Liver (tissue), 9 donors: ENCODE results near the gene NUP93. TPM values are rescaled to one million over a fixed set of nuclear protein-coding genes. Genes with fewer than 3 reads are reported as not detected.
"Not testable (repeated sequence)": the region's sequence is repeated elsewhere in the genome, so short reads cannot be mapped to it uniquely, and the experiment has no call there.

Experiments used
- DNase-seq: peaks from one replicate; pipeline ENCODE4 v3.0.0-alpha.2; 2017; ENCODE audit warnings: low spot score
- H3K27ac ChIP-seq, 2 donors: one replicate each; pipeline ENCODE4 v1.7.0; 2013; ENCODE audit warnings: inconsistent platforms in 2 of 2, low read length in 2 of 2, control low read depth in 1 of 2, low read depth in 1 of 2, mild to moderate bottlenecking in 1 of 2
- H3K27me3 ChIP-seq, 4 donors: one replicate each; pipeline versions ENCODE4 v1.6.1 to v1.7.0; 2013; ENCODE audit warnings: low read length in 3 of 4, inconsistent platforms in 1 of 4, mild to moderate bottlenecking in 1 of 4, moderate library complexity in 1 of 4; ENCODE audit not compliant: control insufficient read depth in 4 of 4, insufficient read depth in 4 of 4
- H3K36me3 ChIP-seq, 4 donors: one replicate each; pipeline versions ENCODE4 v1.6.1 to v1.7.0; 2013; ENCODE audit warnings: low read length in 3 of 4, mild to moderate bottlenecking in 3 of 4, low read depth in 1 of 4, moderate library complexity in 1 of 4; ENCODE audit not compliant: control insufficient read depth in 4 of 4, insufficient read depth in 3 of 4
- H3K4me1 ChIP-seq, 4 donors: one replicate each; pipeline versions ENCODE4 v1.6.1 to v1.7.0; 2013; ENCODE audit warnings: low read length in 3 of 4, mild to moderate bottlenecking in 3 of 4, moderate library complexity in 1 of 4; ENCODE audit not compliant: control insufficient read depth in 4 of 4, insufficient read depth in 4 of 4
- H3K4me3 ChIP-seq, 3 donors: one replicate each; pipeline versions ENCODE4 v1.6.1 to v1.7.0; 2013; ENCODE audit warnings: low read length in 3 of 3, control low read depth in 1 of 3, low read depth in 1 of 3, mild to moderate bottlenecking in 1 of 3
- H3K9ac ChIP-seq, 2 donors: one replicate each; pipeline ENCODE4 v1.7.0; 2013; ENCODE audit warnings: low read length in 2 of 2, mild to moderate bottlenecking in 2 of 2, moderate library complexity in 2 of 2, control low read depth in 1 of 2, low read depth in 1 of 2
- H3K9me3 ChIP-seq, 4 donors: one replicate each; pipeline versions ENCODE4 v1.6.1 to v1.7.0; 2013; ENCODE audit warnings: low read length in 3 of 4; ENCODE audit not compliant: control insufficient read depth in 4 of 4
- EGR1 ChIP-seq, 2 donors: IDR thresholded peaks; 2 replicates each; pipeline ENCODE4 v1.6.1; 2016 to 2018; ENCODE audit warnings: antibody characterized with exemption in 2 of 2, low read depth in 2 of 2
- FOXA1 ChIP-seq: IDR thresholded peaks from 2 replicates; pipeline ENCODE4 v1.6.1; 2016; ENCODE audit warnings: antibody characterized with exemption
- FOXA2 ChIP-seq: IDR thresholded peaks from 2 replicates; pipeline ENCODE4 v1.6.1; 2016; ENCODE audit warnings: antibody characterized with exemption
- GABPA ChIP-seq, 2 donors: IDR thresholded peaks in 1 of 2; conservative IDR thresholded peaks in 1 of 2; 2 replicates each; pipeline ENCODE4 v1.6.1; 2016; ENCODE audit warnings: antibody characterized with exemption in 2 of 2, mild to moderate bottlenecking in 1 of 2, moderate library complexity in 1 of 2
- HNF4A ChIP-seq, 2 donors: conservative IDR thresholded peaks; 2 replicates each; pipeline ENCODE4 v1.6.1; 2016; ENCODE audit warnings: antibody characterized with exemption in 2 of 2, mild to moderate bottlenecking in 2 of 2
- HNF4G ChIP-seq: IDR thresholded peaks from 2 replicates; pipeline ENCODE4 v1.6.1; 2016; ENCODE audit warnings: antibody characterized with exemption
- JUND ChIP-seq, 2 donors: IDR thresholded peaks; 2 replicates each; pipeline ENCODE4 v1.6.1; 2016; ENCODE audit warnings: antibody characterized with exemption in 2 of 2
- NR2F2 ChIP-seq: IDR thresholded peaks from 2 replicates; pipeline ENCODE4 v1.6.1; 2016; ENCODE audit warnings: antibody characterized with exemption
- RAD21 ChIP-seq, 2 donors: IDR thresholded peaks; 2 replicates each; pipeline ENCODE4 v1.6.1; 2016; ENCODE audit warnings: antibody characterized with exemption in 2 of 2, mild to moderate bottlenecking in 2 of 2
- RXRA ChIP-seq, 2 donors: IDR thresholded peaks; 2 replicates each; pipeline ENCODE4 v1.6.1; 2017 to 2018; ENCODE audit warnings: antibody characterized with exemption in 2 of 2, mild to moderate bottlenecking in 1 of 2
- SP1 ChIP-seq: IDR thresholded peaks from 2 replicates; pipeline ENCODE4 v1.6.1; 2018; ENCODE audit warnings: antibody characterized with exemption, mild to moderate bottlenecking
- TAF1 ChIP-seq: conservative IDR thresholded peaks from 2 replicates; pipeline ENCODE4 v1.6.1; 2016; ENCODE audit warnings: antibody characterized with exemption, mild to moderate bottlenecking
- YY1 ChIP-seq: IDR thresholded peaks from 2 replicates; pipeline ENCODE4 v1.6.1; 2016; ENCODE audit warnings: antibody characterized with exemption, mild to moderate bottlenecking
- WGBS: extraction: QIAGEN DNeasy Blood & Tissue Kit; methylation state at CpG from one replicate; pipeline ENCODE4 v1.1.7; 2013; 5-methylcytosine and 5-hydroxymethylcytosine counted together
- polyA plus RNA-seq, 2 donors: library from polyadenylated mRNA; stranded (reverse) in 1 of 2; unstranded in 1 of 2; fragments of 200-250 nt in 1 of 2; fragments of >200 nt in 1 of 2; fragmentation: Nextera tagmentation in 1 of 2; extraction: Ambion mirVana in 1 of 2; gene quantifications; one replicate each; pipeline versions ENCODE4 v1.2.1 to v1.2.3, GENCODE V29; 2013 to 2015
- total RNA-seq, 2 donors: library from RNA; depleted of rRNA; stranded (reverse); fragments of >200 nt; gene quantifications; one replicate each; pipeline ENCODE4 v1.2.3, GENCODE V29; 2014
- TF ChIP-seq, protein P1 (sequence below): fragments of 150-350 bp; IDR thresholded peaks from 2 replicates; pipeline ENCODE4 v1.5.1; 2017; ENCODE audit warnings: improper control_type of control experiment, low read depth, low read length; ENCODE audit not compliant: missing input control
- TF ChIP-seq, protein P2 (sequence below): IDR thresholded peaks from 2 replicates; pipeline ENCODE4 v1.6.1; 2016; ENCODE audit warnings: antibody characterized with exemption
- TF ChIP-seq, protein P3 (sequence below): IDR thresholded peaks from 2 replicates; pipeline ENCODE4 v1.6.1; 2016; ENCODE audit warnings: antibody characterized with exemption
- TF ChIP-seq, protein P4 (sequence below): IDR thresholded peaks from 2 replicates; pipeline ENCODE4 v1.6.1; 2016; ENCODE audit warnings: antibody characterized with exemption, mild to moderate bottlenecking
- TF ChIP-seq, protein P5 (sequence below): IDR thresholded peaks from 2 replicates; pipeline ENCODE4 v1.6.1; 2016; ENCODE audit warnings: antibody characterized with exemption
- donor health status: healthy.
- donor health status: healthy.
- donor health status: healthy.
- donor health status: healthy.
- donor health status: healthy.

Gene NUP93
- total and polyA plus RNA-seq, 4 donors: 8.2 to 31.8 (median 9.8) TPM

DNA sequence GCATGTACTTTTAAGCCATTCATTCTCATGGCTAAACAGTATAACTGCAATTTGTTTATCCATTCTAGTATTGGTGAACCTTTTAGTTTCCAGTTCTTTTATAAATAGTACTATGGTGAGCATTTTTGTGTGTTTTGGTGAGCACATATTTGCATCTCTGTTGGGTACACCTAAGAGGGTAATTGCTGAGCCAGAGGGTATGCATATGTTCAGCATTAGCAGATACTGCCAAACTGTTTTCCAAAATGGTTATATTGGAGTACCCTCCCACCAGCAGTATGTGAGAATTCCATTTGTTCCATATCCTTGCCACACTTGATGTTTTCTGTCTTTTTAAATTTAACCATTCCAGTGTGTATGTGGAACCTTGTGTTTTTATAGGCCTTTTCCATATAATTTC is 81.0 kb downstream of the NUP93 start:
- no peaks in the 10 kb centered on the region for H3K27me3 ChIP-seq

DNA sequence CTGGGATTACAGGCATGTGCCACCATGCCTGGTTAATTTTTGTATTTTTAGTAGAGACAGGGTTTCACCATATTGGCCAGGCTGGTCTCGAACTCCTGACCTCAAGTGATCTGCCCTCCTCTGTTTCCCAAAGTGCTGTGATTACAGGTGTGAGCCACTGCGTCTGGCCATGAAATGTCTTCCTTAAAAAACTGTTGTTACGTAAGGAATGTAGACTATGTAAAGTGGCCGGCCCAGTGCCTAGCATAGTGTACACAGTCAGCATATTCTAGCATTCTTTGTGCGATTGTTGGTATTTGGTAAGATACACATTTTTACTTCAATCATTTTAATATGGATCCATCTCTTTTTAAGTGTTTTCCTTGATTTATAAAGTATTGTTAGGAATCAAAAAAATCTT is 81.7 kb downstream of the NUP93 start:
- H3K4me3 ChIP-seq, H3K9me3 ChIP-seq, DNase-seq, H3K9ac ChIP-seq, H3K27me3 ChIP-seq, H3K27ac ChIP-seq, H3K36me3 ChIP-seq, H3K4me1 ChIP-seq: not testable (repeated sequence)
- WGBS: 99% methylated on average over 5 of the region's 5 CpGs

More for the DNA sequence above, 81.0 kb downstream of the NUP93 start:
- DNase-seq: no peak
- H3K9ac ChIP-seq: no peak overlapping the region
- TF ChIP-seq HNF4G (no peak), RXRA (IDR thresholded peaks at IDR 0.05) (no peak), GABPA (IDR thresholded peaks at IDR 0.05 in 1 of 2, conservative IDR thresholded peaks at IDR 0.05 in 1 of 2) (no peak), TAF1 (no peak), HNF4A (conservative IDR thresholded peaks at IDR 0.05) (no peak), EGR1 (IDR thresholded peaks at IDR 0.05; ENCODE audit: low read depth in 2 of 2) (no peak), FOXA2 (no peak), SP1 (no peak), FOXA1 (no peak), YY1 (no peak), NR2F2 (no peak)
- TF ChIP-seq, protein P1, sequence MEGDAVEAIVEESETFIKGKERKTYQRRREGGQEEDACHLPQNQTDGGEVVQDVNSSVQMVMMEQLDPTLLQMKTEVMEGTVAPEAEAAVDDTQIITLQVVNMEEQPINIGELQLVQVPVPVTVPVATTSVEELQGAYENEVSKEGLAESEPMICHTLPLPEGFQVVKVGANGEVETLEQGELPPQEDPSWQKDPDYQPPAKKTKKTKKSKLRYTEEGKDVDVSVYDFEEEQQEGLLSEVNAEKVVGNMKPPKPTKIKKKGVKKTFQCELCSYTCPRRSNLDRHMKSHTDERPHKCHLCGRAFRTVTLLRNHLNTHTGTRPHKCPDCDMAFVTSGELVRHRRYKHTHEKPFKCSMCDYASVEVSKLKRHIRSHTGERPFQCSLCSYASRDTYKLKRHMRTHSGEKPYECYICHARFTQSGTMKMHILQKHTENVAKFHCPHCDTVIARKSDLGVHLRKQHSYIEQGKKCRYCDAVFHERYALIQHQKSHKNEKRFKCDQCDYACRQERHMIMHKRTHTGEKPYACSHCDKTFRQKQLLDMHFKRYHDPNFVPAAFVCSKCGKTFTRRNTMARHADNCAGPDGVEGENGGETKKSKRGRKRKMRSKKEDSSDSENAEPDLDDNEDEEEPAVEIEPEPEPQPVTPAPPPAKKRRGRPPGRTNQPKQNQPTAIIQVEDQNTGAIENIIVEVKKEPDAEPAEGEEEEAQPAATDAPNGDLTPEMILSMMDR: no peak
- TF ChIP-seq, protein P2, sequence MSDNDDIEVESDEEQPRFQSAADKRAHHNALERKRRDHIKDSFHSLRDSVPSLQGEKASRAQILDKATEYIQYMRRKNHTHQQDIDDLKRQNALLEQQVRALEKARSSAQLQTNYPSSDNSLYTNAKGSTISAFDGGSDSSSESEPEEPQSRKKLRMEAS: no peak
- TF ChIP-seq, protein P3, sequence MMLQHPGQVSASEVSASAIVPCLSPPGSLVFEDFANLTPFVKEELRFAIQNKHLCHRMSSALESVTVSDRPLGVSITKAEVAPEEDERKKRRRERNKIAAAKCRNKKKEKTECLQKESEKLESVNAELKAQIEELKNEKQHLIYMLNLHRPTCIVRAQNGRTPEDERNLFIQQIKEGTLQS: no peak
- H3K36me3 ChIP-seq: peaks cover 1 to 4% (median 3%) of the 10 kb centered on the region in 4 donors
- H3K4me1 ChIP-seq: no peaks in the 10 kb centered on the region
- no peak overlapping the region for H3K4me3 ChIP-seq
- no peak overlapping the region for H3K27ac ChIP-seq
- no peaks in the 10 kb centered on the region for H3K9me3 ChIP-seq

DNA sequence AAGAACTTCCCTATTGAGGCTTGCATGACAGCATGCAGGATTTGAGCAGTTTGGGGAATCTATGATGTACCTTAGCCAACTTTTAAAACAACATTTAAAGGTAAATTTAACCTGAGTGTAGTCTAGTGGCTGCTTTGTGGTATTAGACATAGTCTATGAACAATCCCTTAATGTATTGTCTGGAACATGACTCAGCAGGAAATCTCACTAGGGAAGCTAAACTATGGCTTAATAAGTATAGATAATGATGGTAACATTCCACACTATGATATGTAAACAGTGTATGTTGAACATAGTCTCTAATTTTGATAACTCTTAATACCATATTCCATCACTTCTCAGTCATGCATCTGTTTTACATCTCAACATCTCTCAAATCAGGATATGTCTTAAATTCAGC is 83.0 kb downstream of the NUP93 start:
- peaks cover 0 to 1% (median 0%) of the 10 kb centered on the region in 4 donors for H3K36me3 ChIP-seq
- H3K9me3 ChIP-seq: no peaks in the 10 kb centered on the region
- H3K4me3 ChIP-seq: no peak overlapping the region
- H3K27ac ChIP-seq: no peak overlapping the region
- H3K9ac ChIP-seq: no peak overlapping the region
- no peaks in the 10 kb centered on the region for H3K27me3 ChIP-seq
- no peaks in the 10 kb centered on the region for H3K4me1 ChIP-seq
- DNase-seq: no peak
- no peak for TF ChIP-seq JUND (IDR thresholded peaks at IDR 0.05)
- TF ChIP-seq, protein P4, sequence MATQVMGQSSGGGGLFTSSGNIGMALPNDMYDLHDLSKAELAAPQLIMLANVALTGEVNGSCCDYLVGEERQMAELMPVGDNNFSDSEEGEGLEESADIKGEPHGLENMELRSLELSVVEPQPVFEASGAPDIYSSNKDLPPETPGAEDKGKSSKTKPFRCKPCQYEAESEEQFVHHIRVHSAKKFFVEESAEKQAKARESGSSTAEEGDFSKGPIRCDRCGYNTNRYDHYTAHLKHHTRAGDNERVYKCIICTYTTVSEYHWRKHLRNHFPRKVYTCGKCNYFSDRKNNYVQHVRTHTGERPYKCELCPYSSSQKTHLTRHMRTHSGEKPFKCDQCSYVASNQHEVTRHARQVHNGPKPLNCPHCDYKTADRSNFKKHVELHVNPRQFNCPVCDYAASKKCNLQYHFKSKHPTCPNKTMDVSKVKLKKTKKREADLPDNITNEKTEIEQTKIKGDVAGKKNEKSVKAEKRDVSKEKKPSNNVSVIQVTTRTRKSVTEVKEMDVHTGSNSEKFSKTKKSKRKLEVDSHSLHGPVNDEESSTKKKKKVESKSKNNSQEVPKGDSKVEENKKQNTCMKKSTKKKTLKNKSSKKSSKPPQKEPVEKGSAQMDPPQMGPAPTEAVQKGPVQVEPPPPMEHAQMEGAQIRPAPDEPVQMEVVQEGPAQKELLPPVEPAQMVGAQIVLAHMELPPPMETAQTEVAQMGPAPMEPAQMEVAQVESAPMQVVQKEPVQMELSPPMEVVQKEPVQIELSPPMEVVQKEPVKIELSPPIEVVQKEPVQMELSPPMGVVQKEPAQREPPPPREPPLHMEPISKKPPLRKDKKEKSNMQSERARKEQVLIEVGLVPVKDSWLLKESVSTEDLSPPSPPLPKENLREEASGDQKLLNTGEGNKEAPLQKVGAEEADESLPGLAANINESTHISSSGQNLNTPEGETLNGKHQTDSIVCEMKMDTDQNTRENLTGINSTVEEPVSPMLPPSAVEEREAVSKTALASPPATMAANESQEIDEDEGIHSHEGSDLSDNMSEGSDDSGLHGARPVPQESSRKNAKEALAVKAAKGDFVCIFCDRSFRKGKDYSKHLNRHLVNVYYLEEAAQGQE: no peak
- TF ChIP-seq FOXA1: no peak
- no peak for TF ChIP-seq TAF1
- TF ChIP-seq RAD21 (IDR thresholded peaks at IDR 0.05): no peak
- TF ChIP-seq, protein P5, sequence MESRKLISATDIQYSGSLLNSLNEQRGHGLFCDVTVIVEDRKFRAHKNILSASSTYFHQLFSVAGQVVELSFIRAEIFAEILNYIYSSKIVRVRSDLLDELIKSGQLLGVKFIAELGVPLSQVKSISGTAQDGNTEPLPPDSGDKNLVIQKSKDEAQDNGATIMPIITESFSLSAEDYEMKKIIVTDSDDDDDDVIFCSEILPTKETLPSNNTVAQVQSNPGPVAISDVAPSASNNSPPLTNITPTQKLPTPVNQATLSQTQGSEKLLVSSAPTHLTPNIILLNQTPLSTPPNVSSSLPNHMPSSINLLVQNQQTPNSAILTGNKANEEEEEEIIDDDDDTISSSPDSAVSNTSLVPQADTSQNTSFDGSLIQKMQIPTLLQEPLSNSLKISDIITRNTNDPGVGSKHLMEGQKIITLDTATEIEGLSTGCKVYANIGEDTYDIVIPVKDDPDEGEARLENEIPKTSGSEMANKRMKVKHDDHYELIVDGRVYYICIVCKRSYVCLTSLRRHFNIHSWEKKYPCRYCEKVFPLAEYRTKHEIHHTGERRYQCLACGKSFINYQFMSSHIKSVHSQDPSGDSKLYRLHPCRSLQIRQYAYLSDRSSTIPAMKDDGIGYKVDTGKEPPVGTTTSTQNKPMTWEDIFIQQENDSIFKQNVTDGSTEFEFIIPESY: no peak
- no peak for TF ChIP-seq GABPA (IDR thresholded peaks at IDR 0.05 in 1 of 2, conservative IDR thresholded peaks at IDR 0.05 in 1 of 2)
- TF ChIP-seq FOXA2: no peak
- no peak for TF ChIP-seq HNF4G
- no peak for TF ChIP-seq RXRA (IDR thresholded peaks at IDR 0.05)
- no peak for TF ChIP-seq HNF4A (conservative IDR thresholded peaks at IDR 0.05)
- no peak for TF ChIP-seq EGR1 (IDR thresholded peaks at IDR 0.05; ENCODE audit: low read depth in 2 of 2)
- TF ChIP-seq SP1: no peak
- TF ChIP-seq NR2F2: no peak
- TF ChIP-seq, protein P1: no peak
- TF ChIP-seq, protein P3: no peak
